ENCODE data around the gene CD244.
"Not testable (repeated sequence)": the region's sequence is repeated elsewhere in the genome, so short reads cannot be mapped to it uniquely, and the experiment has no call there.

CD244 gene, protein sequence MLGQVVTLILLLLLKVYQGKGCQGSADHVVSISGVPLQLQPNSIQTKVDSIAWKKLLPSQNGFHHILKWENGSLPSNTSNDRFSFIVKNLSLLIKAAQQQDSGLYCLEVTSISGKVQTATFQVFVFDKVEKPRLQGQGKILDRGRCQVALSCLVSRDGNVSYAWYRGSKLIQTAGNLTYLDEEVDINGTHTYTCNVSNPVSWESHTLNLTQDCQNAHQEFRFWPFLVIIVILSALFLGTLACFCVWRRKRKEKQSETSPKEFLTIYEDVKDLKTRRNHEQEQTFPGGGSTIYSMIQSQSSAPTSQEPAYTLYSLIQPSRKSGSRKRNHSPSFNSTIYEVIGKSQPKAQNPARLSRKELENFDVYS

DNA sequence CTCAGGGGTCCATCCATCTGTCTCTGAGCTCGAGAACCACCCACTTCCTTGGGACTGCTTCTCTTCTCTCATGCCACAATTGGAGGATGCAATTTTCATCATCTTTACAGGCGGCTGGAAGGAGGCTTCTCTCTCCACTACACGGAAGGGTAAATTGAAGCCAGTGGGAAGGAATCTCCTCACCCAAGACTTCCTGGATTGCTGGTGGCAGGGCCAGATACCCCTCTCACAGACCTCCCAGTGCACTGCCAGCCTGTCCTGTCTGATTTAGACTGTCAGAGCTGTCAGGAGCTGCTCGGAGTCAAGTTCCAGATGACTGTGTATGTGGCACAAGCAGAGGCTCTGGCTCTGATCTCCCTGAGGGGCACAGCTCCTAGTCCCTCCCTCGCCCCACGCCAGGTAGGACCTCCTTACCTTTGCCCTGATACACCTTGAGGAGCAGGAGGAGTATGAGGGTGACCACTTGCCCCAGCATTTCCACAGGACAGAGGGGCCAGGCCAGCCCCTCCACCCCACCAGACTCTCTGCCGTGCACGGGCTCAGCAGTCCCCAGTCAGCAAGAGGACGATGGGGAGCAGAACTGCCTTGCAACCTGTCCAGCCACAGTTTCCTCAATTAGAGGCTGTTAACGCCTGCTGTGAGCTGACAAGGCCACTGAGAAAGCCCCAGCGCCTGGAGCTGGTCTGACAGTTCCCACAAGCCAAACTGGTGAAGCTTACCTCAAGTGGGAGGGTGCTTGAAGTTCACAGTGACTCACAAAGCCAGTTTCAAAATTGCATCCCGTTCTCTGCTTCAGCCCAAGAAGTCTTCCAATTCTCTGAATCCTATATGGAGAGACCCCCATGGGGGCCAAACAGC lies at the start of gene CD244:
Gene CD244, minus strand, starts transcription at position 685 of the 858 bp plus-strand sequence. Its CDS starts 210 bp downstream, at position 475.
- no peak for DNase-seq (ENCODE audit: low read depth)

DNA sequence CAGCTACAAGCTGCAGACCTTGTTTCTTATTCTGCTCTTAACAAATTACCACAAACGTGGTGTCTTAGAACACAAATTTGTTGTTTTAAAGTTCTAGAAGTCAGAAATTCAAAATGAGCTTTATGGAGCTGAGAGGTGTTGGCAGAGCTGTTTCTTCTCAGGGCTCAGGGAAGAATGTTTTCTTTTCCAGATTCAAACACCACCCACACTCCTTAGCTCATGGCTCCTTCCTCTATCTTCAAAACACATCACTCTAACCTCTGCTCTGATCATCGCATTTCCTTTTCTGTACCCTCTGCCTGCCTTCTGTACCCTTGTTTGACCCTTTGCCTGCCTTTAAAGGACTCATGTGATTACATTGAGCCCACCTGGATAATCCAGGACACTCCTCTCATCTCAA lies 49.2 kb upstream of the CD244 start:
- DNase-seq (ENCODE audit: low read depth), result no peak

DNA sequence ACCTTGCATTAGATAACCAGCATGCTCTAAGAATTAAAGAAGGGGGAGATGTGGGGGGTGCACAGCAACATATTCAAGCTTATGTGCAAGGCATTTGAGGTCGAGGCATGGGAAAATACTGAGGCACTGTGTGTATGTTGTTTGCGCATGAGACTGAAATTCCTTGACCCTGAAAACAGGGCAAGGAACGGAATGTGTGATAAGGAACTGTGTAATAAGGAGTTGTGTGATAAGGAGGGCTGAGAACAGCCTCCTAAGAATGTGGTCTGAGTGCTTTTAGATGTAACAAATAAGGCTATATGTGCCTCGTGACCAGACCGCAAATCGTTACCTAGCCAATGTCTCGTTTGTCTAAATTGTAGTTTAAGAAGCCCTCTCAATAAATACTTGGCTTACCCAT lies 48.8 kb upstream of the CD244 start:
- DNase-seq (ENCODE audit: low read depth), result peak; percentile 56

DNA sequence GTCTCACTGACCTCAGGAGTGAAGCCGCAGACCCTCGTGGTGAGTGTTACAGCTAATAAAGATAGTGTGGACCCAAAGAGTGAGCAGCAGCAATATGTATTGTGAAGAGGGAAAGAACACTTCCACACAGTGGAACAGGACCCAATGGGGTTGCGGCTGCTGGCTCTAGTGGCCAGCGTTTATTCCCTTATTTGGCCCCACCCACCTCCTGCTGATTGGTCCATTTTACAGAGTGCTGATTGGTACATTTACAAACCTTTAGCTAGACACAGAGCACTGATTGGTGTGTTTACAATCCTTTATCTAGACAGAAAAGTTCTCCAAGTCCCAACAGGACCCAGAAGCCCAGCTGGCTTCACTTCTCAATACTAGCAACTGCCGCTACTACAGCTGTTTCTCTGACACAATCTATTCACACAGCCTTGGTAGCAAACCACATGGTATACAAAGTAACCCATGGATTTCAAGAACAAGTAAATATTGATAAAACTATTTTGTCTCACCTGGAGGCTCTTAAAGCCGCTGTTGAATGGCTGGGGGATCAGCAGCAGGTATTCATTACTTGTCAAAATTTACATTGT lies 47.6 kb upstream of the CD244 start:
- DNase-seq (ENCODE audit: low read depth), result no peak

DNA sequence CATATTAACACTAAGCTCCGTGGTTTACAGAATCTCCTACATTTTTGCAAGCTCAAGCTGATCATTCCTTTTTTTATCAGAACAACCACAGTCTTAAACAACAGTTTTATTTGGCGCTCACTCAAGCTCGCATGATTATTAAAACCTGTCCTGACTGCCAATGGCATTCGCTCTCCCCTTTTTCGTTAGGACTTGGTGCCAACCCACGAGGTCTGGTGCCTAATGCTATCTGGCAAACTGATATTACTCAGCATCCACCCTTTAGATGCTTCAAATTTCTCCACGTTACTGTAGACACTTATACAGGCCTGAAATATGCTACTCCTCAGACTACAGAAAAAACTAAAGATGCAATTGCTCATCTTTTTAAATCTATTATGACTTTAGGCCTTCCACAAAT lies 45.3 kb upstream of the CD244 start:
- peak; percentile 54 for DNase-seq (ENCODE audit: low read depth)

DNA sequence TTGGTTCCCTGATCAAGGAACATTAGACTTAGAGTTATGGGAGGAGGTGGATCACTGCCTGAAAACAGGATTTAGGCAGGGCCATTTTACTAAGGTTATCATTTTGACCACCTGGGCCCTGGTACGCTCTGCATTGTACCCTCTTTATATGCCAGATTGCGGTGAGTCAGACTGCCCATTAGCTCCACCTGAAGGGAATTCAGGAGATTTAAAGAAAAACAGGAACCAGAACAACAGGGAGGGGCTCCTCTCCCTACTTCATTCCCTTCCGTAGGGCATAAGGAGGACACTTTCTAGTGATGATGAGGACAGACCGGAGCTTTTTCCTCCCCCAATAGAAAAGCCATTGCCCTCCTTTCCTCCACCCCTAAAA lies 42.9 kb upstream of the CD244 start:
- no peak for DNase-seq (ENCODE audit: low read depth)

DNA sequence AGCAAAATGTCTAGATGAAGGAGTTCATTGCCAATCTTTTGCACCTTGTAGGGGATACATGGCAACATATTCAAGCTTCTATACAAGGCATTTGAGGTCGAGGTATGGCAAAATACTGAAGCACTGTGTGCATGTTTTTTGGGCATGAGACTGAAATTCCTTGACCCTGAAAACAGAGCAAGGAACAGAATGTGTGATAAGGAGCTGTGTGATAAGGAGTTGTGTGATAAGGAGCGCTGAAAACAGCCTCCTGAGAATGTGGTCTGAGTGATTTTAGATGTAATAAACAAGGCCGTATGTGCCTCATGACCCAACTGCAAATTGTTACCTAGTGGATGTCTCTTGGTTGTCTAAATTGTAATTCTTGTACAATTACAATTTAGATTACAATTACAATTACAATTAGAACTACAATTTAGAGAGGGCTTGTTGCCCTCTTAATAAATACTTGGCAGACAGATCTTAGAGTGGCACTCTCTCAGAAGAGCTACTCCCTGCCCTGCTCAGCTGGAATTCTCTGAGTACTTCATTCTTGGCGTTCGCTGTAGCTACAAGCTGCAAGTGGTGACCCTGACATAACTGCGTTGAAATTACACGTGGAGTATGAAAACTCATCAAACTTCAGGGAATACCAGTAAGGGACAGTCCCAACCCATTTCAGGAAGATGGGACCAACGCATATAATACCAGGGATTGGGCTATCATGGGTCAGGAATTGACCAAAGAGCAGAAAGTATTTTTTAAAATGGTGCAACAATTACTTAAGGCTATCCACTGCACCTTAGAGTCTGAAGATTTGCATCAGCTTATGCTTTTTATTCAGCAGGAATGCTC lies 42.3 kb upstream of the CD244 start:
- DNase-seq (ENCODE audit: low read depth), result no peak

DNA sequence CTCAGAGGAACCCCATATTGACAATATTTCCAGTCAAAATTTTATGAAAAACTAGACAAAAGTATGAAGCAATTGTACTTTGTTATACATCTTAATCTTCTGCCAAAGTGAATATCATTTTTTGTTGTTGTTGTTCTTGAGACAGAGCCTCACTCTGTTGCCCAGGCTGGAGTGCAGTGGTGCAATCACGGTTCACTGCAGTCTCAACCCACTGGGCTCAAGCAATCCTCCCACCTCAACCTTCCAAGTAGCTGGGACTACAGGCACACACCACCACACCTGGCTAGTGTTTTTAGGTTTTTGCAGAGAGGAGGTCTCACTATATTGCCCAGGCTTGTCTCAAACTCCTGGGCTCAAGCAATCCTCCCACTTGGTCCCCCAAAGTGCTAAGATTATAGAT lies 39.6 kb upstream of the CD244 start:
- not testable (repeated sequence) for DNase-seq (ENCODE audit: low read depth)

DNA sequence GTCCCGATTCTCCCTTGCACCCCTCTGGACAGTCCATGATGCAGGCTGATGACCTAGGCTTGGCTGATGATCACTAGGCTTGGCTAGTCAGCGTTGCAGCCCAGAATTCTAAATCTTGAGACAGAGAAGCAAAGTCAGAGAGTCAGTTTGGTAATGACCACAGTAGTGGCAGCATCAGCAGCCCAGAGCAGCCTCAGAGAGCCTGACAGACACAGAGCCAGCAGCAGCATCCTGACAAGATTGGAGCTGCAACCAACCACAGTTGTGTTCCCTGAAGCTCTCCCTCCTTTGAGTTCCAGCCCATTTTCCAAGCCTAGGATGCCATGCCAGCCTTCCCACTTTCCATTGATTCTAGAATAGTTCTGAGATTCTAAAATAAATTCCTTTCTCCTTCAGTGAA lies 39.1 kb upstream of the CD244 start:
- no peak for DNase-seq (ENCODE audit: low read depth)

DNA sequence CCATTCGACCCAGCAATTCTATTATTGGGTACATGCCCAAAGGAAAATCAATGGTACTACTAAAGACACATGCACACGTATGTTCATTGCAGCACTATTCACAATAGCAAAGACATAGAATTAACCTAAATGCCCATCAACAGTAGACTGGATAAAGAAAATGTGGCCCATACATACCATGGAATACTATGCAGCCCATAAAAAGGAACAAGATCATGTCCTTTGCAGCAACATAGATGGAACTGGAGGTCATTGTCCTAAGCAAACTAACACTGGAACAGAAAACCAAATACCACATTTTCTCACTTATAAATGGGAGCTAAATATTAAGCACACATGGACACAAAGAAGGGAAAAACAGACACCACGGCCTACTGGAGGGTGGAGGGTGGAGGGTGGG lies 38.0 kb upstream of the CD244 start:
- DNase-seq (ENCODE audit: low read depth), result not testable (repeated sequence)

DNA sequence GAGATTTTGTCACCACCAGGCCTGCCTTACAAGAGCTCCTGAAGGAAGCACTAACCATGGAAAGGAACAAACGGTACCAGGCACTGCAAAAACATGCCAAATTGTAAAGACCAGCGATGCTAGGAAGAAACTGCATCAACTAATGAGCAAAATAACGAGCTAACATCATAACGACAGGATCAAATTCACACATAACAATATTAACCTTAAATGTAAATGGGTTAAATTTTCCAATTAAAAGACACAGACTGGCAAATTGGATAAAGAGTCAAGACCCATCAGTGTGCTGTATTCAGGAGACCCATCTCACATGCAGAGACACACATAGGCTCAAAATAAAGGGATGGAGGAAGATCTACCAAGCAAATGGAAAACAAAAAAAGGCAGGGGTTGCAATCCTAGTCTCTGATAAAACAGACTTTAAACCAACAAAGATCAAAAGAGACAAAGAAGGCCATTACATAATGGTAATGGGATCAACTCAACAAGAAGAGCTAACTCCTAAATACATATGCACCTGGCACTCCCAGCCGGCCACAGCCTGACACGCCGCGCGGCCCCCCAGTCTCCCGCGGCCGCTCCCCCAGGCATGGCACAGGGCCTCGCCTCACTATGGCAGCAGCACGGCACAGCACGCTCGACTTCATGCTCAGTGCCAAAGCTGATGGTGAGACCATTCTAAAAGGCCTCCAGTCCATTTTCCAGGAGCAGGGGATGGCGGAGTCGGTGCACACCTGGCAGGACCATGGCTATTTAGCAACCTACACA lies 31.9 kb upstream of the CD244 start:
- not testable (repeated sequence) for DNase-seq (ENCODE audit: low read depth)

DNA sequence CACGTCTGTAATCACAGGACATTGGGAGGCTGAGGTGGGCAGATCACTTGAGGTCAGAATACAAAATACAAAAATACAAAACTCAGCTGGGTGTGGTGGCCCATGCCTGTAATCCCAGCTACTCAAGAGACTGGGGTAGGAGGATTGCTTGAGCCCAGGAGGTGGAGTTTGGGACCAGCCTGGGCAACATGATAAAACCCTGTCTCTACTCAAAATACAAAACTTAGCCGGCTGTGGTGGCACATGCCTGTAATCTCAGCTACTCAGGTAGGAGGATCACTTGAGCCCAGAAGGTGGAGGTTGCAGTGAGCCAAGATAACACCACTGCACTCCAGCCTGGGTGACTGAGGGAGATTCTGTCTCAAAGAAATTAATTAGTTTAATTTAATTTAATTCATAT lies 28.8 kb upstream of the CD244 start:
- no peak for DNase-seq (ENCODE audit: low read depth)

DNA sequence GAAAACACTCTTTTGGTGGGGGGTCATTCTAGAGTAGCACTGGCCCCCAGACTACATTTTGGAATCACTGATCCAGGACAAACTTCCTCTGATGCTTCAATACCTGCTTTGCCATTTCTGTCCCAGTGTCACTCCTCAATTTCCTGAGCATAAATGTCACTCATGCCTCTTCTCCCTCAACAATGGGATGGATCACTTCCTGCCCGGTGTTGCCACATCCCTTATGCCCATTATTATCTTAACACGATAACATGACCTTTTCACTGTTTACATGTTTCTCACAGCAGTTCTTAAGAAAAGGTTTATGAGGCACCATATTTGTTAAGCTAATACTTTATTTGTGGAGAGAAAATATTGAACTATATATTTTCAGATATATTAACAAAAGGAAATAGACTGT lies 26.2 kb upstream of the CD244 start:
- DNase-seq (ENCODE audit: low read depth), result no peak

DNA sequence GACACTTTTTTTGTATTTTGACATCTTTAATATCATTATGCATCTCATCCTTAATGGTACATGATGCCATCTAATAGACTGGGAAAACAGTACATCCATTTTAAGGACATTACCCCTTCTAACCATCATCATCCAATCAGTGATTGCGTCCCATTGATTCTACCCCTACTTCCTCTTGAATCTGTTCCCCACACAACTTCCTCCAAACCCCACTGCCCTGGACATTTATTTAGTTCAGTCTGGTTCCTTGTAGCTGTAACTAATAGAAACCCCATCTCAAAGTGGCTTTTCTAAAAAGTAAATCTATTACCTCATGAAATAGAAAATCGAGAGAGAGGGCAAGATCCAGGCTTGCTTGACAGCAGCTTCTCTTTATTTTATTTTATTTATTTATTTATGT lies 24.4 kb upstream of the CD244 start:
- no peak for DNase-seq (ENCODE audit: low read depth)

DNA sequence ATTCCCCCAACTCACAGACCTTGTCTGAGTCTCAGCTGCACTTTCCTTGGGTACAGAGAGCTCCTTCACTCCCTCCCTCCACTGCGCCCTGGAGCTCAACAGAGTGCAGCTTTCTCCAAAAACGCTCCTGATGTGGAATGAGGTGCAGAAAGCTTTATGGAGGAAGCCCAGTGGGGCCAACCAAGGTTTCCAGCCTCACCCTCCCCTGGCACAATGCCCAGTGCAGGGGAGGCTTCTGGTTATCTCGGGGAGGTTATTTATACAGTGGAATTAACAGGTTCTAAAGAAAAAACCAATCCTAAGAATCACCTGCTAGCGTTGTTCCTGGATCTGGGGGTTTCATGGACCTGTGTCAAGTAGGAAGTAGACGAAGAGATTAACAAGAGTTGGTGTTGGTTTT lies 22.4 kb upstream of the CD244 start, which contains the start of gene ITLN1:
Gene ITLN1, minus strand, starts transcription at position 139 of the 400 bp plus-strand sequence. CDS start 303 bp downstream, outside the sequence.
- DNase-seq (ENCODE audit: low read depth), result no peak

DNA sequence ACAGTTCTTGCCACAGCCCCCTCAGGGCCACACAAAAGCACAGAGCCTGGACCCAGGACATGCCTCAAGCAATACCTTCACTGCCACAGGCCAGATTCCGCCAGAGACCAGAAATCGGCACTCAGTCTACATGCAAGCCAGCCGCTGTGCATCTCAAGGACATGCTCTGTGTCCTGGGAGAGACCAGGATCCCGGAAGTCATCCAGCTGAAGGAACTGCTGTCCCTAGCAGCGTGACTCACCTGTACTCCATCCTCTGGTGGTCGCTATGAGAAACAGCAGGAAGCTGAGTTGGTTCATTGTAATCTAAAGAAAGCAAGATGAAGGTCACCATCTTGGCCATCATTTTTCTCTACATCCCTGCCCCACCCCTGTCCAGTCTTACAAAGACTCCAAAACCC lies 21.9 kb upstream of the CD244 start:
- no peak for DNase-seq (ENCODE audit: low read depth)

DNA sequence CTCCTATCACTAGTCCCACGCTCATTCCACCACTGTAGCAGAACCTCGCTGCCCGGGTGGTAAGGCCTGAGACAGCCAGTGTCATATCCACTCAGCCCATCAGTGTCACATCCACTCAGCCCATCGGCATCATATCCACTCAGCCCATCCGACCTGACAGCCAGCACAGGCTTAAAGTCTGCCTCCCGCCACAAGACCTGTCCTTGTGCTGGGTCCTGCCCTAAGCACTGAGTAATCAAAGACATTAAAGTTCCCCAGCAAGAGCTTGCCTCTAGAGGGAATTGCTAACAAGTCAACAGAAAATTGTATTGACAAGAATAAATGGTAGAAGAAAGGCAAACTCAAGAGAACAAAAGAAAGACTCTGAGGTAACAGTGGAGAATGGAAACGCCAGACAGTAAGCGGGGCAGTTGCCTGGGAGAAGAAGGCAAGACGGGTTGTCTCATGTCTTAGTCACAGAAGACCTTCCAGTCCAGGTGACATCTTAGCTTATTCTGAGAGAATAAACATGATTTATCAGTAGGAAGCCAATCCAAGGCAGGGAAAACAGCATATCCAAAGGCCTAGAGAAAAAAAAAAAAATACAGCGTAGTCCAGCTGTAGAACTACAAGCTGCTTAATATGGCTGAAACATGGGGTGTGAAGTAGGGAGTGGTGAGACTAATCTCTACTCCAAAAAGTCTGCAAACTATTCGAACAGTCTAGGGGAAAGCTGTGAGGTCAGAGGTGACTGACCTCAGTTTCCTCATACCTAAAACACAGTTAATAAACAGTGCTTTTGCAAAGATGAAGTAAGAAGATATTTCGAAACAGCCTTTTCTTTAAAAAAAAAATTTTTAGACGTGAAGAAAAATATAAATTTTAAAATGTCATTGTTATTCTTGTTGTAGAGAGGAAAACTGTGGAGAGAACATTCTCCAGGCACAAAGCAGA lies 21.2 kb upstream of the CD244 start:
- DNase-seq (ENCODE audit: low read depth), result no peak

DNA sequence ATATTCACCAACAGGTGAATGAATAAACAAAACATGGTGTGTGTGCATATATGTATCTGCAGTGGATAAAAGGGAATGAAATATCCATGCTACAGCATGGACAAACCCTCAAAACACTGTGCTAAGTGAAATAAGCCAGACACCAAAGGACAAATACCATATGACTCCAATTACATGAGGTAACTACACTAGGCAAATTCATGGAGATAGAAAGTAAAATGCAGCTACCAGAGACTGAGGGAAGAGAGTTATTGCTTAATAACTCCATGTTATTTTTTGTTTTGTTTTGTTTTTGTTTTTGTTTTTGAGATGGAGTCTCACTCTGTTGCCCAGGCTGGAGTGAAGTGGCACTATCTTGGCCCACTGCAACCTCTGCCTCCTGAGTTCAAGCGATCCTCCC lies 19.9 kb upstream of the CD244 start:
- no peak for DNase-seq (ENCODE audit: low read depth)

DNA sequence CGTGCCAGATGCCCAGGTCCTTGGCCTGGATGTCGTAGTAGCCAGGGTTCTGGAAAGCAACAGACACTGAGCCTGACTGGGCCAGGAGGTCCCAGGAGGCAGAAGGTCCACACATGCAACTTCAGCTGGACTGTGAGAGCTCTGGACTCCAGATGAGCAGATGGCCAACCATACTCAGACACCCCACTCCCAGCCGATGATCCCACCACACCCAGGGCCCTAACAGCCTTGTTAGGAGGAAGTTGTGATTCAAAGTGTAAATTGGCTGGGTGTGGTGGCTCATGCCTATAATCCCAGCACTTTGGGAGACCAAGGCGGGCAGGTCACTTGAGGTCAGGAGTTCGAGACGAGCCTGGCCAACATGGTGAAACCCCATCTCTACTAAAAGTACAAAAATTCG lies 18.6 kb upstream of the CD244 start:
- not testable (repeated sequence) for DNase-seq (ENCODE audit: low read depth)

DNA sequence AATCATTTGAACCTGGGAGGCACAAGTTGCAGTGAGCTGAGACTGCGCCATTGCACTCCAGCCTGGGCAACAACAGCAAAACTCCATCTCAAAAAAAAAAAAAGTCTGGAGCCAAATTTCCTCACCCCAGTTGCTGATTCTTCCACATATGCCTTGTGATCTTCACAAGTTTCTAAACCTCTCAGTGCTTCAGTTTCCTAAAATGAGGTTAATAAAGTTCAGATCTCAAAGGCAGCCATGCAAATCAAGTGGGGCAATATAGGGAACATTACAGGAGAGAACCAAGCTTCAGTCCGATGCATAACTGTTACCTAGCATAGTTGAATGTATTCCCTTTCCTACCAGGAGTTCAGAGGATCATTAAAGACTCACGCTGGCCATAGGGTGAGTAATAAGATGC lies 17.5 kb upstream of the CD244 start:
- no peak for DNase-seq (ENCODE audit: low read depth)
